HCT116 (cell line): ENCODE results near the gene SPACA5.

Experiments used
- ATF3 ChIP-seq: IDR thresholded peaks from 2 replicates; pipeline ENCODE4 v1.6.1; 2012
- CTCF ChIP-seq, 3 experiments: fragments of 200-600 bp in 1 of 3; sonication (generic) in 1 of 3; IDR thresholded peaks in 2 of 3; conservative IDR thresholded peaks in 1 of 3; 2 replicates each; pipeline ENCODE4 v1.5.1; 2012 to 2017; ENCODE audit warnings: low read depth in 2 of 3, low read length in 2 of 3, antibody characterized with exemption in 1 of 3, borderline replicate concordance in 1 of 3, control low read depth in 1 of 3, mild to moderate bottlenecking in 1 of 3, mixed read lengths in 1 of 3, mixed run types in 1 of 3, moderate library complexity in 1 of 3; ENCODE audit not compliant: insufficient read depth in 1 of 3
- EZH2 ChIP-seq: fragments of 200-600 bp; sonication (generic); IDR thresholded peaks from 2 replicates; pipeline ENCODE4 v1.6.1; 2017; ENCODE audit warnings: antibody characterized with exemption, mixed run types
- POLR2A ChIP-seq: IDR thresholded peaks from 2 replicates; pipeline ENCODE4 v1.7.0; 2011; ENCODE audit warnings: borderline replicate concordance; ENCODE audit not compliant: insufficient read depth, insufficient read length; ENCODE audit errors: extremely low read depth
- RAD21 ChIP-seq: IDR thresholded peaks from 2 replicates; pipeline ENCODE4 v1.6.1; 2012; ENCODE audit warnings: low read depth, mild to moderate bottlenecking
- ZFX ChIP-seq: fragments of 450-650 bp; IDR thresholded peaks from 2 replicates; pipeline ENCODE4 v1.6.1; 2017

DNA sequence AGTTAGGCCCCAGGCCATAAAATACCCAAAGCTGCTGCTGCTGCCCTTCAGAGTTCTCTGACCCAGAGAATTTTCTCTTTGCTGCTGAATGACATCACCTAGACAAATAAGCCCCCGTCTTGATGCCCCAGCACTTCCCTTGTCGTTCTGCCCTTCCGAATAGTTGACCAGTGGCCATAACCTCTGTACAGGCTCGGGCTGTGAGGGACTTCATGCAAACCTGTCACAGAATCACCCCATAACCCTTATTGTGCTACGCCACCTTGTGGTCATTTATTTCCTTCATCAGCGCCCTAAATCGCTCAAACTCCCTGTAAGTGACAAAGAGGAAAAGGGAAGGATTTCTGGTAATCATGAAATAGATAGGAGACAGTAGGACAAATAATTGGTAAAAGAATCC is 18.8 kb downstream of the SPACA5 start:
- TF ChIP-seq EZH2 (no peak), CTCF (IDR thresholded peaks at IDR 0.05 in 2 of 3, conservative IDR thresholded peaks at IDR 0.05 in 1 of 3; ENCODE audit: borderline replicate concordance in 1 of 3, insufficient read depth in 1 of 3, low read depth in 2 of 3, low read length in 2 of 3) (peak; percentile 43 to 65 (median 64); a peak in 5 of 6 replicates), ATF3 (no peak), RAD21 (peak; percentile 78), POLR2A (no peak), ZFX (no peak)
